H9 (cell line): ENCODE data around the gene ZSCAN9. TPM values are rescaled to one million over a fixed set of nuclear protein-coding genes. Genes with fewer than 3 reads are reported as not detected.

Experiments used
- DNase-seq: peaks from one replicate; pipeline ENCODE4 v3.0.0-alpha.2; 2017
- H2AFZ ChIP-seq: one replicate; pipeline ENCODE4 v1.6.1; 2013; ENCODE audit warnings: mild to moderate bottlenecking, low read length, control low read depth, moderate library complexity
- H2AK5ac ChIP-seq: 2 replicates; pipeline ENCODE4 v1.6.1; 2013; ENCODE audit warnings: low read length, control low read depth, mixed read lengths; ENCODE audit not compliant: insufficient read length
- H2BK120ac ChIP-seq: one replicate; pipeline ENCODE4 v1.6.1; 2013; ENCODE audit warnings: low read depth, mild to moderate bottlenecking, low read length, control low read depth, inconsistent platforms; ENCODE audit not compliant: poor library complexity, severe bottlenecking
- H2BK12ac ChIP-seq: 2 replicates; pipeline ENCODE4 v1.6.1; 2013; ENCODE audit warnings: low read length, control low read depth, mixed read lengths, low read depth; ENCODE audit not compliant: insufficient read length
- H2BK15ac ChIP-seq: 2 replicates; pipeline ENCODE4 v1.6.1; 2013; ENCODE audit warnings: low read depth, low read length, control low read depth
- H2BK20ac ChIP-seq: one replicate; pipeline ENCODE4 v1.6.1; 2013; ENCODE audit warnings: low read depth, mild to moderate bottlenecking, low read length, control low read depth, inconsistent platforms; ENCODE audit not compliant: poor library complexity, severe bottlenecking
- H2BK5ac ChIP-seq: 2 replicates; pipeline ENCODE4 v1.6.1; 2013; ENCODE audit warnings: low read length, control low read depth, mixed read lengths; ENCODE audit not compliant: insufficient read length
- H3K14ac ChIP-seq: 2 replicates; pipeline ENCODE4 v1.6.1; 2013; ENCODE audit warnings: low read length, control low read depth; ENCODE audit not compliant: insufficient read depth
- H3K18ac ChIP-seq: 2 replicates; pipeline ENCODE4 v1.6.1; 2013; ENCODE audit warnings: low read depth, mild to moderate bottlenecking, mixed read lengths, low read length, control low read depth; ENCODE audit not compliant: insufficient read length
- H3K23ac ChIP-seq: 2 replicates; pipeline ENCODE4 v1.6.1; 2013; ENCODE audit warnings: low read length, control low read depth, mixed read lengths, low read depth; ENCODE audit not compliant: insufficient read length
- H3K23me2 ChIP-seq: 2 replicates; pipeline ENCODE4 v1.6.1; 2013; ENCODE audit warnings: low read depth, mild to moderate bottlenecking, mixed read lengths, low read length, control low read depth; ENCODE audit not compliant: insufficient read length, poor library complexity, severe bottlenecking
- H3K27ac ChIP-seq: 2 replicates; pipeline ENCODE4 v1.5.1; 2013; ENCODE audit warnings: low read length, control low read depth, mixed read lengths, low read depth; ENCODE audit not compliant: insufficient read length
- H3K27me3 ChIP-seq: 2 replicates; pipeline ENCODE4 v1.6.1; 2013; ENCODE audit warnings: low read length, control low read depth, inconsistent platforms; ENCODE audit not compliant: insufficient read depth
- H3K4ac ChIP-seq: 2 replicates; pipeline ENCODE4 v1.6.1; 2013; ENCODE audit warnings: low read depth, mild to moderate bottlenecking, control low read depth, inconsistent platforms, low read length, moderate library complexity
- H3K4me1 ChIP-seq: 2 replicates; pipeline ENCODE4 v1.6.1; 2013; ENCODE audit warnings: low read length, control low read depth, inconsistent platforms; ENCODE audit not compliant: insufficient read depth
- H3K4me2 ChIP-seq: 2 replicates; pipeline ENCODE4 v1.6.1; 2013; ENCODE audit warnings: low read length, control low read depth, mixed read lengths; ENCODE audit not compliant: insufficient read length, insufficient read depth
- H3K56ac ChIP-seq: 2 replicates; pipeline ENCODE4 v1.6.1; 2013; ENCODE audit warnings: low read depth, mild to moderate bottlenecking, mixed read lengths, low read length, control low read depth; ENCODE audit not compliant: insufficient read length
- H3K79me1 ChIP-seq: 2 replicates; pipeline ENCODE4 v1.6.1; 2013; ENCODE audit warnings: low read depth, mild to moderate bottlenecking, moderate library complexity, low read length, control low read depth, inconsistent platforms; ENCODE audit not compliant: insufficient read depth, poor library complexity, severe bottlenecking
- H3K79me2 ChIP-seq: 2 replicates; pipeline ENCODE4 v1.6.1; 2013; ENCODE audit warnings: low read length, control low read depth, inconsistent platforms; ENCODE audit not compliant: insufficient read depth
- H3K9ac ChIP-seq: 2 replicates; pipeline ENCODE4 v1.6.1; 2013; ENCODE audit warnings: low read length, control low read depth, mixed read lengths; ENCODE audit not compliant: insufficient read length; ENCODE audit errors: extremely low read depth
- H3K9me3 ChIP-seq: one replicate; pipeline ENCODE4 v1.6.1; 2013; ENCODE audit warnings: low read depth, low read length, inconsistent platforms; ENCODE audit not compliant: control insufficient read depth
- H3T11ph ChIP-seq: one replicate; pipeline ENCODE4 v1.6.1; 2013; ENCODE audit warnings: mild to moderate bottlenecking, low read length, control low read depth, inconsistent platforms
- H4K20me1 ChIP-seq: one replicate; pipeline ENCODE4 v1.6.1; 2013; ENCODE audit not compliant: control insufficient read depth, insufficient read length, insufficient read depth
- H4K5ac ChIP-seq: 2 replicates; pipeline ENCODE4 v1.6.1; 2013; ENCODE audit warnings: low read depth, mild to moderate bottlenecking, mixed read lengths, low read length, control low read depth; ENCODE audit not compliant: insufficient read length
- H4K8ac ChIP-seq: replicated peaks from 2 replicates; pipeline ENCODE4 v1.6.1; 2013; ENCODE audit warnings: low read length, control low read depth, mixed read lengths, low read depth; ENCODE audit not compliant: insufficient read length
- H4K91ac ChIP-seq: 2 replicates; pipeline ENCODE4 v1.6.1; 2013; ENCODE audit warnings: low read depth, mild to moderate bottlenecking, moderate library complexity, mixed read lengths, low read length, control low read depth; ENCODE audit not compliant: insufficient read length
- H3K27ac Mint-ChIP-seq, 3 experiments: 2 replicates in 2 of 3; 3 replicates in 1 of 3; pipeline ENCODE4 v1.8.0; 2020 to 2021; ENCODE audit warnings: mixed read lengths in 3 of 3, mild to moderate bottlenecking in 1 of 3, moderate library complexity in 1 of 3
- H3K27me3 Mint-ChIP-seq: 2 replicates; pipeline ENCODE4 v1.8.0; 2021; ENCODE audit warnings: low read depth, mild to moderate bottlenecking, moderate library complexity, mixed read lengths
- H3K36me3 Mint-ChIP-seq, 3 experiments: 2 replicates in 2 of 3; 3 replicates in 1 of 3; pipeline ENCODE4 v1.8.0; 2020 to 2021; ENCODE audit warnings: low read depth in 3 of 3, mixed read lengths in 3 of 3; ENCODE audit not compliant: insufficient read depth in 1 of 3
- H3K4me1 Mint-ChIP-seq, 2 experiments: 2 replicates each; pipeline ENCODE4 v1.8.0; 2020; ENCODE audit warnings: mixed read lengths in 2 of 2
- H3K4me3 Mint-ChIP-seq, 2 experiments: 2 replicates in 1 of 2; 3 replicates in 1 of 2; pipeline ENCODE4 v1.8.0; 2020 to 2021; ENCODE audit warnings: mild to moderate bottlenecking in 2 of 2, mixed read lengths in 2 of 2, moderate library complexity in 1 of 2
- H3K9me3 Mint-ChIP-seq, 2 experiments: 2 replicates in 1 of 2; 3 replicates in 1 of 2; pipeline ENCODE4 v1.8.0; 2020; ENCODE audit warnings: mild to moderate bottlenecking in 2 of 2, mixed read lengths in 2 of 2, moderate library complexity in 1 of 2
- CTCF ChIP-seq: fragments of 200-600 bp; sonication (generic); conservative IDR thresholded peaks from 3 replicates; pipeline ENCODE4 v1.8.0; 2021; ENCODE audit warnings: antibody characterized with exemption, mild to moderate bottlenecking
- WGBS: extraction: QIAGEN DNeasy Blood & Tissue Kit; methylation state at CpG from one replicate; pipeline ENCODE4 v1.1.7; 2013; ENCODE audit warnings: missing lambda C conversion rate, low lambda C conversion rate, mixed read lengths; ENCODE audit not compliant: insufficient read length; ENCODE audit errors: extremely low coverage; 5-methylcytosine and 5-hydroxymethylcytosine counted together
- total RNA-seq: library from RNA; stranded (reverse); gene quantifications from 2 replicates; pipeline ENCODE4 v1.2.1, GENCODE V29; 2021

The ZSCAN9 gene
- total RNA-seq, 1 experiment from 2014 or later = 11.5 TPM

- no peaks in the 10 kb centered on the region for H3K9me3 ChIP-seq
- H3T11ph ChIP-seq = no peak overlapping the region
- H3K56ac ChIP-seq = no peak overlapping the region
- peak overlapping the region; percentile 39 for H3K9ac ChIP-seq
- DNase-seq = peak; percentile 36
- H3K4me1 Mint-ChIP-seq = peaks cover 22 to 25% of the 10 kb centered on the region in 2 experiments
- H3K23me2 ChIP-seq = peaks cover 6% of the 10 kb centered on the region
- no peak overlapping the region for H2BK5ac ChIP-seq
- no peaks in the 10 kb centered on the region for H3K79me1 ChIP-seq
- no peak overlapping the region for H3K14ac ChIP-seq
- H3K36me3 Mint-ChIP-seq = peaks cover 0 to 1% (median 0%) of the 10 kb centered on the region in 3 experiments; a peak in 1 of 7 replicates
- H4K20me1 ChIP-seq = peaks cover 2% of the 10 kb centered on the region
- no peak overlapping the region for H4K5ac ChIP-seq
- H3K4ac ChIP-seq = no peak overlapping the region
- H3K4me1 ChIP-seq = peaks cover 3% of the 10 kb centered on the region; the same call in 1 of the 2 replicates
- H3K27ac Mint-ChIP-seq = 0 out of 7 replicates have a peak overlapping the region, but pooled peaks of 1 of the 3 experiments have one; percentile 54
- no peak overlapping the region for H3K18ac ChIP-seq
- peaks cover 96% of the 10 kb centered on the region for H3K27me3 Mint-ChIP-seq
- WGBS = no CpG with 5 or more reads among the region's 15 CpGs
- peak overlapping the region; percentile 97 for H3K4me2 ChIP-seq
- H4K91ac ChIP-seq = no peak overlapping the region
- peak overlapping the region; percentile 76 to 96 for H3K4me3 Mint-ChIP-seq
- no peak overlapping the region for H2BK12ac ChIP-seq
- no peak overlapping the region for H2BK15ac ChIP-seq
- no peak overlapping the region for H2BK120ac ChIP-seq
- H3K9me3 Mint-ChIP-seq = peaks cover 0 to 7% of the 10 kb centered on the region in 2 experiments; a peak in 1 of 5 replicates
- no peak overlapping the region for H2AK5ac ChIP-seq
- H3K27me3 ChIP-seq = peaks cover 47% of the 10 kb centered on the region
- H3K23ac ChIP-seq = no peak overlapping the region
- no peak for TF ChIP-seq CTCF
- H2BK20ac ChIP-seq = no peak overlapping the region
- no peak overlapping the region for H4K8ac ChIP-seq
- no peak overlapping the region for H3K27ac ChIP-seq
- H3K79me2 ChIP-seq = no peaks in the 10 kb centered on the region
- H2AFZ ChIP-seq = no peak overlapping the region
Measured at GRCh38 chr6:28206928-28207509, 18.1 kb upstream of the ZSCAN9 start.
